GM12878 (cell line): Measurements from ENCODE around the gene PERM1. TPM values are rescaled to one million over a fixed set of nuclear protein-coding genes. Genes with fewer than 3 reads are reported as not detected.

ENCODE experiments used
- ATAC-seq: fragments of 200-7000 bp; cut with Tn5 transposase; 3 replicates; pipeline ENCODE4 v1.9.1; 2020; ENCODE audit warnings: mild to moderate bottlenecking, moderate library complexity
- BruUV-seq: library from RNA; stranded (reverse); fragments of 400-500 nt; replicated peaks from 2 replicates; lab custom pipeline; 2021; lab: Mats Ljungman, UMichigan
- CTCF ChIA-PET: fragments of 300-600 bp; sonication (Branson Sonifier 250); formaldehyde crosslinking; extraction: SDS; loops from one replicate; lab custom pipeline; 2021; ENCODE audit warnings: inconsistent platforms; lab: Yijun Ruan, JAX
- POLR2A ChIA-PET: fragments of 350-600 bp; formaldehyde crosslinking; extraction: SDS; loops from one replicate; lab custom pipeline; 2021; ENCODE audit warnings: inconsistent platforms; lab: Charles Lee
- RAD21 ChIA-PET: fragments of 300-600 bp; sonication (Branson Sonifier 250); formaldehyde crosslinking; loops from one replicate; lab custom pipeline; 2023; ENCODE audit warnings: antibody characterized with exemption; ENCODE audit not compliant: unreplicated experiment; lab: Charles Lee
- SMC1A ChIA-PET: fragments of 300-600 bp; sonication (Branson Sonifier 250); formaldehyde crosslinking; loops from one replicate; lab custom pipeline; 2023; ENCODE audit not compliant: unreplicated experiment, uncharacterized antibody; lab: Charles Lee
- DNase-seq: peaks from one replicate; pipeline ENCODE4 v3.0.0-alpha.2; 2011; ENCODE audit warnings: low read depth, low spot score
- FAIRE-seq: peaks from 3 replicates; lab custom pipeline; 2011; peaks lifted over from hg19 to GRCh38; lab: Jason Lieb, UNC
- H2AFZ ChIP-seq: 2 replicates; pipeline ENCODE4 v1.6.0; 2011; ENCODE audit warnings: low read depth, low read length, control low read depth; ENCODE audit not compliant: control insufficient read depth
- H3K27ac ChIP-seq: 2 replicates; pipeline ENCODE4 v1.5.1; 2011; ENCODE audit warnings: control low read depth; ENCODE audit not compliant: control insufficient read depth, insufficient read depth
- H3K27me3 ChIP-seq, 2 experiments: replicated peaks in 1 of 2; 2 replicates each; pipeline versions ENCODE4 v1.6.0 to v1.6.1; 2011; ENCODE audit warnings: low read length in 1 of 2; ENCODE audit not compliant: control insufficient read depth in 2 of 2, insufficient read depth in 2 of 2
- H3K36me3 ChIP-seq, 2 experiments: 2 replicates each; pipeline ENCODE4 v1.5.1; 2011; ENCODE audit warnings: low read length in 1 of 2; ENCODE audit not compliant: control insufficient read depth in 2 of 2, insufficient read depth in 2 of 2
- H3K4me1 ChIP-seq: 2 replicates; pipeline ENCODE4 v1.6.1; 2011; ENCODE audit warnings: mild to moderate bottlenecking, low read length, moderate library complexity, mixed read lengths; ENCODE audit not compliant: control insufficient read depth, insufficient read depth
- H3K4me2 ChIP-seq: 2 replicates; pipeline ENCODE4 v1.6.0; 2011; ENCODE audit warnings: control low read depth; ENCODE audit not compliant: control insufficient read depth, insufficient read depth
- H3K4me3 ChIP-seq: fragments of 200-600 bp; sonication (generic); 2 replicates; pipeline ENCODE4 v1.5.1; 2016
- H3K79me2 ChIP-seq: 2 replicates; pipeline ENCODE4 v1.6.0; 2011; ENCODE audit warnings: low read length; ENCODE audit not compliant: control insufficient read depth, insufficient read depth
- H3K9ac ChIP-seq: 2 replicates; pipeline ENCODE4 v1.8.0; 2011; ENCODE audit warnings: low read length, control low read depth, mixed read lengths; ENCODE audit not compliant: control insufficient read depth, insufficient read depth
- H3K9me3 ChIP-seq: replicated peaks from 3 replicates; pipeline ENCODE4 v1.5.1; 2011; ENCODE audit warnings: mild to moderate bottlenecking, low read length; ENCODE audit not compliant: control insufficient read depth, insufficient read depth
- H4K20me1 ChIP-seq: 2 replicates; pipeline ENCODE4 v1.6.0; 2011; ENCODE audit not compliant: control insufficient read depth, insufficient read depth
- CREB1 ChIP-seq: IDR thresholded peaks from 2 replicates; pipeline ENCODE4 v1.6.1; 2012; ENCODE audit warnings: low read depth, mild to moderate bottlenecking, inconsistent platforms
- GATAD2B ChIP-seq: fragments of 450-650 bp; conservative IDR thresholded peaks from 2 replicates; pipeline ENCODE4 v1.6.1; 2017; ENCODE audit warnings: low read depth, mild to moderate bottlenecking, moderate library complexity
- HDAC2 ChIP-seq: fragments of 200-600 bp; sonication (generic); IDR thresholded peaks from 2 replicates; pipeline ENCODE4 v1.6.1; 2017
- HDGF ChIP-seq: fragments of 450-650 bp; IDR thresholded peaks from 2 replicates; pipeline ENCODE4 v1.6.1; 2016; ENCODE audit warnings: antibody characterized with exemption
- JUNB ChIP-seq: IDR thresholded peaks from 2 replicates; pipeline ENCODE4 v1.6.1; 2016; ENCODE audit warnings: antibody characterized with exemption, mild to moderate bottlenecking
- LARP7 ChIP-seq: fragments of 450-650 bp; IDR thresholded peaks from 2 replicates; pipeline ENCODE4 v1.6.1; 2017; ENCODE audit warnings: mild to moderate bottlenecking
- MEF2A ChIP-seq: IDR thresholded peaks from 2 replicates; pipeline ENCODE4 v1.6.1; 2011; ENCODE audit warnings: low read depth, mild to moderate bottlenecking, low read length, moderate library complexity; ENCODE audit not compliant: insufficient read depth
- MYB ChIP-seq: fragments of 150-350 bp; IDR thresholded peaks from 2 replicates; pipeline ENCODE4 v1.6.1; 2014; ENCODE audit warnings: mild to moderate bottlenecking, low read depth, low read length, borderline replicate concordance
- POLR2AphosphoS5 ChIP-seq: IDR thresholded peaks from 2 replicates; pipeline ENCODE4 v1.6.1; 2011; ENCODE audit warnings: mild to moderate bottlenecking, low read length, inconsistent platforms
- REST ChIP-seq: IDR thresholded peaks from 2 replicates; pipeline ENCODE4 v1.6.1; 2012; ENCODE audit warnings: mild to moderate bottlenecking, low read depth, low read length
- SPI1 ChIP-seq: IDR thresholded peaks from 2 replicates; pipeline ENCODE4 v1.6.1; 2011; ENCODE audit warnings: low read depth, mild to moderate bottlenecking, low read length, moderate library complexity, borderline replicate concordance; ENCODE audit not compliant: insufficient read depth
- USF2 ChIP-seq: IDR thresholded peaks from 2 replicates; pipeline ENCODE4 v1.6.1; 2011; ENCODE audit warnings: low read depth, low read length, improper control_type of control experiment, borderline replicate concordance
- WGBS: methylation state at CpG from one replicate; pipeline ENCODE4 v1.1.6; 2016; ENCODE audit warnings: low lambda C conversion rate; ENCODE audit not compliant: insufficient replicate concordance, insufficient coverage; ENCODE audit errors: missing lambda C conversion rate; 5-methylcytosine and 5-hydroxymethylcytosine counted together
- in situ Hi-C: fragments of 300-500 bp; cut with MboI; formaldehyde crosslinking; loops from 9 replicates; pipeline ENCODE4 v1.14.3; 2018; ENCODE audit warnings: mixed read lengths
- intact Hi-C: fragments of 100-400 bp; cut with micrococcal nuclease; formaldehyde crosslinking; loops from one replicate; pipeline ENCODE4 v1.14.2; 2022; ENCODE audit not compliant: unreplicated experiment
- polyA plus RNA-seq, 11 experiments: library from polyadenylated mRNA; depleted of rRNA in 4 of 11; unstranded in 6 of 11; stranded (reverse) in 5 of 11; fragments of >200 nt; fragmentation: Nextera tagmentation in 4 of 11; fragmentation: Illumina TruSeq in 1 of 11; extraction: Ambion mirVana in 4 of 11; extraction: Trizol in 1 of 11; gene quantifications; 1 replicate in 1 of 11; 2 replicates in 10 of 11; pipeline versions ENCODE4 v1.2.1 to v1.2.3, GENCODE V29; 2011 to 2016; ENCODE audit warnings: inconsistent platforms in 2 of 11, missing spikeins in 2 of 11, low read depth in 1 of 11
- total RNA-seq, 4 experiments: library from RNA; depleted of rRNA in 3 of 4; stranded (reverse); fragments of >200 nt in 3 of 4; fragmentation: Illumina TruSeq in 1 of 4; extraction: Trizol in 1 of 4; gene quantifications; 2 replicates each; pipeline versions ENCODE4 v1.2.1 to v1.2.3, GENCODE V29; 2013 to 2021

The PERM1 gene
- total and polyA plus RNA-seq, 10 of the 15 experiments (the other 5 are each of a cell fraction or from before 2014, with no cell fraction given), result not detected

GRCh38 chr1:982765-983436 is 1.0 kb upstream of the PERM1 start:
- FAIRE-seq (no peak), DNase-seq (no peak), ATAC-seq (no peak)
- H3K4me2 ChIP-seq, result no peak overlapping the region
- in situ Hi-C loops, result loop anchor here (5.0 kb wide), 1 partner anchor 79 kb away; no protein-coding TSS in a partner anchor
- H3K9me3 ChIP-seq, result no peaks in the 10 kb centered on the region; the same call in 2 of the 3 replicates
- H2AFZ ChIP-seq, result no peak overlapping the region
- intact Hi-C loops, result no loop called here
- no peak overlapping the region for H3K27ac ChIP-seq
- H4K20me1 ChIP-seq, result no peaks in the 10 kb centered on the region
- H3K36me3 ChIP-seq, result no peaks in the 10 kb centered on the region
- H3K4me3 ChIP-seq, result no peak overlapping the region
- SMC1A ChIA-PET, result interaction anchor here (0.8 to 2.2 kb wide), 5 partner anchors 14 to 81 kb away, joined by 3 to 5 read pairs (median 4); partner anchors contain the start of gene PLEKHN1
- H3K9ac ChIP-seq, result no peak overlapping the region
- 67% methylated on average over 38 of the region's 43 CpGs for WGBS
- no peaks in the 10 kb centered on the region for H3K4me1 ChIP-seq
- no peaks in the 10 kb centered on the region for H3K27me3 ChIP-seq
- H3K79me2 ChIP-seq, result no peaks in the 10 kb centered on the region
- RAD21 ChIA-PET, result interaction anchor here (0.6 to 2.2 kb wide), 10 partner anchors 19 to 308 kb away, joined by 3 to 16 read pairs (median 3); partner anchors contain the start of genes C1orf159 and ISG15
- POLR2A ChIA-PET, result interaction anchor here (0.6 kb wide), 2 partner anchors 20 to 621 kb away, joined by 4 to 5 read pairs; no protein-coding TSS in a partner anchor
- CTCF ChIA-PET, result interaction anchor here (0.7 to 8.0 kb wide), 8 partner anchors 10 to 309 kb away, joined by 3 to 71 read pairs (median 17); no protein-coding TSS in a partner anchor
- BruUV-seq, result no TSS peak
- TF ChIP-seq GATAD2B (no peak), MEF2A (no peak), MYB (no peak), JUNB (no peak), REST (no peak), SPI1 (no peak), HDGF (no peak), HDAC2 (no peak), CREB1 (no peak), LARP7 (no peak), POLR2AphosphoS5 (no peak), USF2 (no peak)
